Muscle layer of colon (tissue), 2 donors: ENCODE results near the gene OR6C70.
"Not testable (repeated sequence)": the region's sequence is repeated elsewhere in the genome, so short reads cannot be mapped to it uniquely, and the experiment has no call there.

Experiments used
- H3K27ac ChIP-seq: one replicate; pipeline ENCODE4 v1.7.0; 2013; ENCODE audit warnings: low read depth, mild to moderate bottlenecking, low read length, moderate library complexity
- H3K27me3 ChIP-seq, 2 donors: one replicate each; pipeline ENCODE4 v1.7.0; 2013; ENCODE audit warnings: low read length in 2 of 2, mild to moderate bottlenecking in 2 of 2; ENCODE audit not compliant: insufficient read depth in 2 of 2, control insufficient read depth in 1 of 2
- H3K36me3 ChIP-seq: one replicate; pipeline ENCODE4 v1.7.0; 2013; ENCODE audit warnings: mild to moderate bottlenecking, low read length; ENCODE audit not compliant: insufficient read depth
- H3K4me1 ChIP-seq: one replicate; pipeline ENCODE4 v1.7.0; 2013; ENCODE audit warnings: mild to moderate bottlenecking, low read length; ENCODE audit not compliant: insufficient read depth
- H3K4me3 ChIP-seq, 2 donors: one replicate each; pipeline ENCODE4 v1.7.0; 2013; ENCODE audit warnings: low read length in 2 of 2, low read depth in 1 of 2, mild to moderate bottlenecking in 1 of 2, moderate library complexity in 1 of 2
- H3K9ac ChIP-seq: one replicate; pipeline ENCODE4 v1.7.0; 2013; ENCODE audit warnings: low read length
- H3K9me3 ChIP-seq: one replicate; pipeline ENCODE4 v1.7.0; 2013; ENCODE audit warnings: mild to moderate bottlenecking, low read length
- donor health status: abdominal sarcoma.
- donor health status: Adenocarcinoma of cecum.

OR6C70 gene

DNA sequence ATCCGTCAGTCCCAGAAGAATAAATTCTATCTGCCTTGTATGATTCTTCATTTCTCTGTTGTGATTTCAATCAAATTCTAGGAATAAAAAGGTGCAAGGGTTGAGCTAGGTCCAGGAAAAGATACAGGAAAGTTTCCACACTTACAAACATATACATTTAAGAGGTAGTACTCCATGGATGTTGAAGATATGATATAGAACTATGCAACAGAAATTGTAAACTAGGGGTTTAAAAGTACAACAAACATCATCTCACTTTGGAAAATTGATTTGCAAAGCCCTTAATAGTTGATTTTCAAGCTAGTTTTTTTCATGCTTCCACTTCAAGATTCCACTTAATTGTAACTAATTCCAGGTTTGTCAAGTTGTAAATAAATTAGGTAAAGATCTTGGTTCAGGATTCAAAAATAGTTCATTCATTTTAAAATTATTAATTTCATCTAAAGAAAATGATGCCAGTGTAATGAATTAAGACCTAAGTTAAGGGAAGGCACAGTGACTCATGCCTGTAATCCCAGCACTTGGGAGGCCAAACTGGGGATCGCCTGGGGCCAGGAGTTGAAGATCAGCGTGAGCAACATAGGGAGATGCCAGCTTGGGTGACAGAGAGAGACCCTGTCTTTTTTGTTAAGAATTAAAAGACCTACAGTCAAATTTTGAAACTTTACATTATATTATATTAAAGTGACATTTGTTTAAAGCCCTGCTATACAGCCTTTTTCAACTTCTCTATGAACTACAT lies at the start of gene OR6C70:
TSS of gene OR6C70 (minus strand) at position 51 of the 742 bp plus-strand sequence. CDS start at position 51, 0 bp downstream.
- H3K4me1 ChIP-seq = no peaks in the 10 kb centered on the region
- no peak within 1 kb of the TSS for H3K9ac ChIP-seq
- no peaks in the 10 kb centered on the region for H3K9me3 ChIP-seq
- no peak within 1 kb of the TSS for H3K27ac ChIP-seq
- no peaks in the 10 kb centered on the region for H3K36me3 ChIP-seq
- no peak within 1 kb of the TSS for H3K4me3 ChIP-seq
- no peaks in the 10 kb centered on the region for H3K27me3 ChIP-seq

DNA sequence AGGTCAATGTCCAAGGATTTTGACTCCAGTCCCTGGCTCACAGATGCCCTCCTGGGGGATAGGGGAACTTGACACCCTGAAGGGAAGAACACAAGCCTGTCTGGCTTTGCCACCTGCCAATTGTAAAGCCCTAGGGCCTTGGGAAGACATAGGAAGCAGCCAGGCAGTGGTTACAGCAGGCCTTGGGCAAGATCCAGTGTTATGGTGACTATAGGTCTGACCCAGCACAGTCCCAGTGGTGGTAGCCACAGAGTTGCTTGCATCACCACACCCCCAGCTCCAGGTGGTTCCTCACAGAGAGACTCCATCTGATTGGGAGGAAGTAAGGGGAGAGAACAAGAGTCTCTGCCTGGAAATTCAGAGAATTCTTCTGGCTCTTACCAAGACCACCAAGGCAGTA lies 46.5 kb upstream of the OR6C70 start:
- H3K36me3 ChIP-seq = no peaks in the 10 kb centered on the region
- no peaks in the 10 kb centered on the region for H3K4me1 ChIP-seq
- H3K9ac ChIP-seq = no peak overlapping the region
- H3K9me3 ChIP-seq = no peaks in the 10 kb centered on the region
- H3K4me3 ChIP-seq = no peak overlapping the region
- H3K27ac ChIP-seq = no peak overlapping the region
- no peaks in the 10 kb centered on the region for H3K27me3 ChIP-seq

DNA sequence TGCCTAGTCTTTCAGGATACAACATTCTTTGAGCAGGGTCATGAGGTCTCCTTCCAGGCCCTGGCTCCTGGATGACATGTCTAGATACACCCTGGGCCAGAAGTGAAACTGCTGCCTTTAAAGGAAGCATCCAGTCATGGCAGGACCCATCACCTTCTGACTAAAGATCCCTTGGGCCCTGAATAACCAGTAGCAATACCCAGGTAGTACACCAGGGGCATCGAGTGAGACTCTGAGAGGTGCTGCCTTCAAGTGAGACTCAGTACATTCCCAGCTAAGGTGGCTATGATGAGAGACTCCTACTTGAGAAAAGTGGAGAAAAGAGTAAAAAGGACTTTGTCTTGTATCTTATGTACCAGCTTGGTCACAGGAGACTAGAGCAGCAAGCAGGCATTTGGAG lies 45.8 kb upstream of the OR6C70 start:
- Histone ChIP-seq H3K9ac (no peak overlapping the region), H3K4me1 (no peaks in the 10 kb centered on the region), H3K4me3 (no peak overlapping the region), H3K36me3 (no peaks in the 10 kb centered on the region), H3K27me3 (no peaks in the 10 kb centered on the region), H3K27ac (no peak overlapping the region), H3K9me3 (no peaks in the 10 kb centered on the region)

DNA sequence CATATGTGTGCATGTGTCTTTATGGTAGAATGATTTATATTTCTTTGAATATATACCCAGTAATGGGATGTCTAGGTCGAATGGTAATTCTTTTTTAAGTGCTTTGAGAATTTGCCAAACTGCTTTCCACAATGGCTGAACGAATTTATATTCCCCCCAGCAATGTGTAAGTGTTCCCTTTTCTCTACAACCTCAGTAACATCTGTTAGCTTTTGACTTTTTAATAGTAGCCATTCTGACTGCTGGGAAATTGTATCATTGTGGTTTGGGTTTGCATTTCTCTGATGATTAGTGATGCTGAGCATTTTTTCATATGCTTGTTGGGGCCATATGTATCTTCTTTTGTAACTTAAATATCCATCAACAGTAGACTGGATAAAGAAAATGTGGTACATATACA lies 31.7 kb upstream of the OR6C70 start:
- H3K27me3 ChIP-seq = no peaks in the 10 kb centered on the region
- H3K9ac ChIP-seq = no peak overlapping the region
- no peaks in the 10 kb centered on the region for H3K36me3 ChIP-seq
- H3K9me3 ChIP-seq = no peaks in the 10 kb centered on the region
- no peaks in the 10 kb centered on the region for H3K4me1 ChIP-seq
- H3K27ac ChIP-seq = no peak overlapping the region
- no peak overlapping the region for H3K4me3 ChIP-seq

DNA sequence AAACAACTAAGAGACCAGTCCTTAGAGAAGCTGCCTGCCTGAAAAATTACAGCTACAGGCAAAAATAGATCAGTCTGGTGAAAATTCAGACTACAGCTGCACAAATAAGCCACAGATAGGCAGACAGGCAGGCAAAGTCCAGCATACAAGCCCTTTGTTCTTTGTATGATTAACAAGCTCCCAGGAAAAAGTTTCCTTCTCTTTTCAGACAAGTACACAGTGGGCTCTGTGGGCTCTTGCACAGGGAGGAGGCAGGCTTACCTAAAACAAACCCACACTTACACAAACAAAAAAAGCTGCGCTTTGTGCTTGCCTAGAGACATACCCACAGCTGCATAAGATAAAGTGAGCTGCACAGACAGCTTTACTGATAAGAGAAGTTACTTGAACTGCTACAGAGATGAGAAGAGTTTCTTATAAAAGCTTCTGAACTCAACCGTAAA lies 29.9 kb upstream of the OR6C70 start:
- no peak overlapping the region for H3K4me3 ChIP-seq
- no peaks in the 10 kb centered on the region for H3K36me3 ChIP-seq
- H3K27me3 ChIP-seq = no peaks in the 10 kb centered on the region
- no peaks in the 10 kb centered on the region for H3K4me1 ChIP-seq
- no peak overlapping the region for H3K27ac ChIP-seq
- H3K9me3 ChIP-seq = no peaks in the 10 kb centered on the region
- no peak overlapping the region for H3K9ac ChIP-seq

DNA sequence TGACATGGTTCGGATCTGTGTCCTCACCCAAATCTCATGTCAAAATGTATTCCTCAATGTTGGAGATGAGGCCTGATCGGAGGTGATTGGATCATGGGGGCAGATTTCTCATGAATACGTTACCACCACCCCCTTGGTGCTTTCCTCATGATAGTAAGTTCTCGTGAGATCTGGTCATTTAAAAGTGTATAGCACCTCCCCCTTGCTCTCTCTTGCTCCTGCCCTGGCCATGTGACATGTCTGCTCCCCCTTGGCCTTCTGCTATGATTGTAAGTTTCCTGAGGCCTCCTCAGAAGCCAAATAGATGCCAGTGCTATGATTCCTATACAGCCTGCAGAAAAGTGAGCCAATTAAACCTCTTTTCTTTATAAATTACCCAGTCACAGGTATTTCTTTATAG lies 29.3 kb upstream of the OR6C70 start:
- Histone ChIP-seq H3K36me3 (no peaks in the 10 kb centered on the region), H3K27ac (no peak overlapping the region)

DNA sequence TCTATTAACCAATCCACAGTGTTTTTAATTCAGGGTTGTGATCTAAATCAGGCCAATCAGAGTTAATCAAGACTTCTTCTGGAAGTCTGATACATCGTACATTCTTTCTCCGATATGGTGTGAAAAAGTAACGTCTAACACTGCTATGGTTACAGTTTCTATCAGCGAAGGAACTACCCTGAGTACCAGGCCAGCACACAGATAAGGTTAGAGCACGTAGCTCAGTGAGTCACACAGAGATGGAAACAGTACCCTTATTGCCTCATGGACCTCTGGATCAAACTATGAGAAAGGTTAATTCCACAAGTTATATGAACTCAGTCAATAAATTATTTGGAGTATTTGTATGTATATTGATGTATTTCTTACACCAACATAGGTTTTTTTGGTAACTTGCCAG lies 25.6 kb upstream of the OR6C70 start:
- Histone ChIP-seq H3K9me3 (no peaks in the 10 kb centered on the region), H3K36me3 (no peaks in the 10 kb centered on the region), H3K4me1 (no peaks in the 10 kb centered on the region), H3K9ac (no peak overlapping the region), H3K27ac (no peak overlapping the region), H3K27me3 (no peaks in the 10 kb centered on the region), H3K4me3 (no peak overlapping the region)

More for the DNA sequence above, 29.3 kb upstream of the OR6C70 start:
- no peak overlapping the region for H3K4me3 ChIP-seq
- no peaks in the 10 kb centered on the region for H3K27me3 ChIP-seq
- no peaks in the 10 kb centered on the region for H3K4me1 ChIP-seq
- H3K9ac ChIP-seq = no peak overlapping the region
- no peaks in the 10 kb centered on the region for H3K9me3 ChIP-seq

DNA sequence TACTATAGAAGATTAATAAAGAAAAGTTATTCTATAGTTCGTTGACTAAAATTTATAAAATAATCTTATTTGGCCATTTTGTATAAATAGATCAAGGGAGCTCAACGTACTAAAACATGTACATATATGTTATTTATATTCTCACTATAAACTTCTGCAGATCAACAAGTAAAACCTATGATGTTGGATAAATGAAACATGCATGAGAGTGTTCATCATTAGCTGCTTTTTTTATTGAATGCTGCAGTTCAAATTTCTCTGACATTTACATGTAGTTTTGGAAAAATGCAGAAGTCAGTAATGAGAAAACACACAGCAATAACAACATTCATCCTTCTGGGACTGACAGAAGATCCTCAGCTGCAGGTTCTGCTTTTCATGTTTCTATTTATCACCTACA lies 22.1 kb upstream of the OR6C70 start, which contains the start of gene OR6C68:
TSS of gene OR6C68 (plus strand) at position 301 of the 400 bp plus-strand sequence. CDS start at position 301, 0 bp downstream.
- Histone ChIP-seq H3K27ac (no peak within 1 kb of the TSS), H3K4me3 (no peak within 1 kb of the TSS), H3K9me3 (no peaks in the 10 kb centered on the region), H3K27me3 (no peaks in the 10 kb centered on the region), H3K36me3 (no peaks in the 10 kb centered on the region), H3K9ac (no peak within 1 kb of the TSS), H3K4me1 (no peaks in the 10 kb centered on the region)

DNA sequence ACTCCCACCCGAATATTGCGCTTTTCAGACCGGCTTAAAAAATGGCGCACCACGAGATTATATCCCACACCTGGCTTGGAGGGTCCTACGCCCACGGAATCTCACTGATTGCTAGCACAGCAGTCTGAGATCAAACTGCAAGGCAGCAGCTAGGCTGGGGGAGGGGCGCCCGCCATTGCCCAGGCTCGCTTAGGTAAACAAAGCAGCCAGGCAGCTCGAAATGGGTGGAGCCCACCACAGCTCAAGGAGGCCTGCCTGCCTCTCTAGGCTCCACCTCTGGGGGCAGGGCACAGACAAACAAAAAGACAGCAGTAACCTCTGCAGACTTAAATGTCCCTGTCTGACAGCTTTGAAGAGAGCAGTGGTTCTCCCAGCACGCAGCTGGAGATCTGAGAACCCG lies 14.3 kb upstream of the OR6C70 start:
- not testable (repeated sequence) for H3K27ac ChIP-seq, H3K9me3 ChIP-seq, H3K4me1 ChIP-seq, H3K27me3 ChIP-seq, H3K4me3 ChIP-seq, H3K36me3 ChIP-seq, H3K9ac ChIP-seq

DNA sequence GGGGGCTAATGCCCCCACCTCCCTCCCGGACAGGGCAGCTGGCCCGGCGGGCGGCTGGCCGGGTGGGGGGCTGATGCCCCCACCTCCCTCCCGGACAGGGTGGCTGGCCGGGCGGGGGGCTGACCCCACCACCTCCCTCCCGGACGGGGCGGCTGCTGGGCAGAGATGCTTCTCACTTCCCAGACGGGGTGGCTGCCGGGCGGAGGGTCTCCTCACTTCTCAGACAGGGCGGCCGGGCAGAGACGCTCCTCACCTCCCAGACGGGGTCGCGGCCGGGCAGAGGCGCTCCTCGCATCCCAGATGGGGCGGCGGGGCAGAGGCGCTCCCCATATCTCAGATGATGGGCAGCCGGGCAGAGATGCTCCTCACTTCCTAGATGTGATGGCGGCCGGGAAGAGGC lies 9.2 kb upstream of the OR6C70 start:
- H3K27ac ChIP-seq, H3K4me3 ChIP-seq, H3K27me3 ChIP-seq, H3K36me3 ChIP-seq, H3K4me1 ChIP-seq, H3K9me3 ChIP-seq, H3K9ac ChIP-seq: not testable (repeated sequence)

DNA sequence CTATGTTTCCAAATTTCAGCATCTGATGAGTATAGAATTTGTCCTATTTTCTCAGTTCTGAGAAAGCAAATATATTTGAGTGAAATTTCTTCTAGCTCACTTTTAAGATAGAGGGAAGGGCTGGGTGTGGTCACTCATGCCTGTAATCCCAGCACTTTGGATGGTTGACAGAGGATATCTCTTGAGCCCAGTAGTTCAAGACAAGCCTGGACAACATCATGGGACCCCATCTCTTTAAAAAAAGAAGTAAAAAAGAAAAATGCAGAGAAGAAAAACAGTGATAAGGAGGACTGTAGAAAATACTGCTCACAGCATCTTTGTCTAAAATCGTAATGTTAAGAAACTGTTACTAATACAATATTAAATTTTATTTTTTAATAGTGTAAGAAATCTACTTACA lies 2.3 kb upstream of the OR6C70 start:
- Histone ChIP-seq H3K4me3 (no peak overlapping the region), H3K27me3 (no peaks in the 10 kb centered on the region), H3K4me1 (no peaks in the 10 kb centered on the region), H3K36me3 (no peaks in the 10 kb centered on the region), H3K9ac (no peak overlapping the region), H3K9me3 (no peaks in the 10 kb centered on the region), H3K27ac (no peak overlapping the region)

DNA sequence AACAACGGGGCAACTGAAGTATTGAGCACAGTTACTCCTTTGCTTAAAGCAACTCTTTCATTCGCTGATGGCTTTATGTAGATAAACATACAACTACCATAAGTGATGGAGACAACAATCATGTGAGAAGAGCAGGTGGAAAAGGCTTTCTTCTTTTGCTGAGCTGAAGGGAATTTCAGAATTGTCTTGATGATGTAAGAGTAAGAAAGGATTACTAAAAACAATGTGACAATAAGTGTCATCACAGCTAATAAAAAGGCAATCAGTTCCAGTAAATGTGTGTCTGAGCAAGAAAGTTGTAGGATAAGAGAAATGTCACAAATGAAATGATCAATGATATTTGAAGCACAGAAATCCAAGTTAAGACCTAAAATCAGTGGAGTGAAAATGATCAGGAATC lies 647 bp downstream of the OR6C70 start:
- no peaks in the 10 kb centered on the region for H3K27me3 ChIP-seq
- no peak overlapping the region for H3K4me3 ChIP-seq
- H3K4me1 ChIP-seq = no peaks in the 10 kb centered on the region
- H3K9ac ChIP-seq = no peak overlapping the region
- H3K9me3 ChIP-seq = no peaks in the 10 kb centered on the region
- H3K36me3 ChIP-seq = no peaks in the 10 kb centered on the region
- no peak overlapping the region for H3K27ac ChIP-seq
